Sciatic nerve (tissue), 2 donors: Measurements from ENCODE around the gene CLSTN2. TPM values are rescaled to one million over a fixed set of nuclear protein-coding genes. Genes with fewer than 3 reads are reported as not detected.

Experiments used
- ATAC-seq: fragments of 200-7000 bp; cut with Tn5 transposase; one replicate; pipeline ENCODE4 v1.9.1; 2020; ENCODE audit warnings: mild to moderate bottlenecking, moderate library complexity
- DNase-seq: peaks from one replicate; pipeline ENCODE4 v3.0.0-alpha.2; 2020; ENCODE audit warnings: low spot score
- intact Hi-C: fragments of 100-400 bp; cut with DNase I; formaldehyde crosslinking; loops from one replicate; pipeline ENCODE4 v1.14.2; 2022
- total RNA-seq: library from RNA; stranded (reverse); fragmentation: NEBNext Ultra II Directional; extraction: Animal tissue kit (Norgen Biotek cat#: 25700); gene quantifications from one replicate; pipeline ENCODE4 v1.2.1, GENCODE V29; 2021
- donor health status: DM: no; HTN: no; CAD: no.
- donor health status: DM: no; HTN: no; CAD: no.

Gene CLSTN2
- total RNA-seq, 1 donor from 2014 or later, result 5.1 TPM

DNA sequence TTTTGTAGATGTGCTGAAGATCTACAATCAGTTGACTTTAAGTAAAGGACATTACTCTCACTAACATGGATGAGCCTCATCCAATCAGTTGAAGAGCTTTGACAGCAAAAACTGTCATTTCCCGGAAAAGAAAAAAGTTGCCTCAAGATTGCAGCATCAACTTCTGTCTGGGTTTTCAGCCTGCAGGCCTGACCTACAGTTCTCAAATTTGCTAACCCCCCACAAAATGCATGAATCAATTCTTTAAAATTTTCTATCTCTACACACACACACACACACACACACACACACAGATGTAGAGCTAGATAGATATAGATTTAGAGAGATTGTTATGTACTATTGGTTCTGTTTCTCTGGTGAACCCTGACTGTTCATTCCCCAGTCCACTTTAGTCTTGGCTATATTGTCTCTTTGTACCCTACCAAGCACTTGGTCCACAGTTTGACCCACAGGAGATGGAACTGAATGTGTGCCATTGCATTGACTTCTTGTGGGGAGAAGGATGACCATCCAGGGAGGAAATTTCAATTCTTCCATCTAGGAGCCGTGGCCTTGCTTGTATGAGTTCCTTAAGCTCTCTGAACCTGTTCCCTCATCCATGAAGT lies 228.3 kb downstream of the CLSTN2 start:
- DNase-seq (no peak), ATAC-seq (no peak)
- intact Hi-C loops, result no loop called here

DNA sequence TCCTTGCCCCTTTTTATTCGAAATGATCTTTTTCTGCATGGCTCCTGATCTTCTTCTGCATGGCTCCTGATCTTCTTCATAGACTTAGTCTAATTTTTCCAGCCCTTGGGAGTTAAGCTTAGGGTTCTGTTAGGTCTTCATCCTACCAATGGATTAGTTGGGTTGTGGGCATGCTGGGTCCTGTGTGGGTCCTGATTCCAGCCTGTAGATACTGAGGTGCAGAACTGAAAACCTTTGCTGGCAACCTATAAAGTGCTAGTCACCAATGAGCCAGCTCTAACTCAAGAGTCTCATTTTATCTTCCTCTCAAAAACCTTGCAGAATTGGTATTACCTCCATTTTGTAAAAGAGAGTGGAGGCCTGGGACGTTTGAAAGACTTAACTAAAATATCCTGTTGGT lies 229.2 kb downstream of the CLSTN2 start:
- ATAC-seq, result no peak
- intact Hi-C loops, result no loop called here
- DNase-seq, result no peak

DNA sequence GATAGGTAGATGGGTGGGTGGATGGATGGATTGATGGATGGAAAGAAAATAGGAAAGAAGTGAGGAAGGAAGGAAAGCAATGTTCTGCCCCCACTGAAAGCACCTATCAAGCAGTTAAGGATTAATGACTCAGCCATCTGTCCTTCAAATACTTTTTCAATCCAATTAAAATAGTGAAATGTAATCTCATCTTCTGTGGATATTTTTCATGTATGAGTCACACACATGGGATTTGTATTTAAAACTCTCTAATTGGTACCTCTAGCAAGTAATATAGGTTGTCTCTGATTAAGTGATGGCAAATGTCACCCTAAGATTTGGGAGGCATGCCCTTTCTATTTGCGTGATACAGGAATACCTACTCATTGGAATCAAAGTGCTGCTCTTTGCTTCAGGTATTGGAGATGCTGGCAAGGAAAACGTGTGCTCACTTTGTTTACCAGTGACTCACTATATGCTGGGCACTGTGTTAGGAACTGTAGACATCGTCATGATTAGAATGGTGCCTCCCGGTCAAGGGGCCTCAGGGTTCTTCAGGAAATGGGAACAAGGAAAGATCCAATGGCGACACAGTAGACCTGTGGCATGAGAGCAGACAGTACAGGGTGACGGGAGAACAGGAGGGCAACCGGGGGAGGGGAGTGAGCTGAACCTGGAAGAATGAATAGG lies 230.1 kb downstream of the CLSTN2 start:
- intact Hi-C loops, result no loop called here
- ATAC-seq, result peak; percentile 22
- DNase-seq, result no peak

DNA sequence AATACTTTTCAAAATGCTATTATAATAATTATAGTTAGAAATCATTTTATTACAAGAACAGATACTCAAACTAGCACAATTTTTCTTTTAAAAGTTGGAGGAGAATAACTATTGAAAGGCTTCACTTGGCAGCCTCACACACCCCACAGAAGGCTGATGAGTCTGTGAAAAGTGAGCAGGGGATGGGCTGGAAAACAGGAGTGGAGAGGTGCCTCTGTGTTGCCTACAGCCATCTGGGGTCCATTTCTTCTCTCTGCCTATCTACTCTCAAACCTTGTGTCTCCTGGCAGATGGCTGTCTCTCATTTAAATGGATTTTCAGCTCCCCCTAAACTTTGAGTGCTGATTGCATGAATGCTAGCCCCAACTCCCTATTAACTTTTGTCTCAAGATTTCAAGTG lies 230.8 kb downstream of the CLSTN2 start:
- peak; percentile 68 for ATAC-seq
- no peak for DNase-seq
- intact Hi-C loops, result no loop called here

DNA sequence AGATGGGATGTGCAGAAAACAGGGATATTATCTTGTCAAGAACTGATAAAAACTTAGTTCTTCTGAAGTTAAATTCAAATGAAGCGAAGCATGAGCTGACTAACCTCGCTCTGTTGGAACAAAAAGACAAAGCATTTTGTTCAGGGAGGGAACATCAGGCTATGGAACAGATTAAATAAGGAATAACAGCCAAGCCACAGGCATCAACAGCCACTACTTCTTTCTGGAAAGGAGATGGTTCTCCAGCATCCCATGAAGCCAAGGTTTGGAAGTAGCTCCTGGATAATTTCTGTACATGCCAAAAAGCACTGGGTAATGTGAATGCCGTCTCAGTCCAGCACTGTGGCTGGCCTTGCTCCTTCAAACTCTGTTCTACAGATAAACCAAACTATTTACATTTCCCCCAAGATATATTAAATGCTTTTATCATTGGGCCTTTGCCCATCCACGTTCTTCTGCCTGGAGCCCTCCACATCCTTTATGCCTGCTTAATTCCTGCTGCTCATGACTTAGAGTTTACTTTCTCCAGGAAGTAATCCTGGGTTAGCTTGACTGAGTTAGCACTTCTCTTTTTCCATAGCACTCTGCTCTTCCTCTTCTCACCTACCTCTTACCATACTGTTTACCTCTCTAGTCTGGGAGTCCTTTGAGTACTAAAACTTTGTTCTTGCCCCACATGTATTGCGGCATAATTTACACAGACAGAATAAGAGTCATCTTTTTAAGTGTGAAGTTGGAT lies 232.0 kb downstream of the CLSTN2 start:
- peak; percentile 83 for ATAC-seq

DNA sequence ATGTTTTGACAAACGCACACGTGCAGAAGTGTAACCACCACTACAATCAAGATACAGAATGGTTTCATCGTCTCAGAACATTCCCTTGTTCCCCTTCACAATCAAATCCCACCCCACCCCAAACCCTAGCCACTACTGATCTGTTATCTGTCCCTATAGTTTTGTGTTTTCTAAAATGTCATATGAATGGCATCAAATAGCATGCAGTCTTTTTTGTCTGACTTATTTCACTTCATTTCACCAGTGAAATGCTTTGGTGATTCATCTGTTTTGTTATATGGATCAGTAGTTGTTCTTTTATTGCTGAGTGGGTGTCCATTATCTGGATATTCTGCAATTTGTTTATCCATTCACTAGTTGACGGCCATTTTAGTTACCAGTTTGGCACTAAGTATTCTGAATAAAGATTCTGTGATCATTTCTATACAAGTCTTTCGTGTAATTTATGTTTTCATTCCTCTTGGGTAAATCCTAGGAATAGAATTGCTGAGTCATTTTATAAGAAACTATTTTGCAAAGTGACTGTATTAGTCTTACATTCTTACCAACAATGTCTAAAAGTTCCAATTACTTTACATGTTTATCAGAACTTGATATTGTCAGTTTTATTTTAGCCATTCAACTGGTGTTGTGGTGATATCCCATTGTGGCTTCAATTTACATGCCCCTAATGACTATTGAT lies 232.8 kb downstream of the CLSTN2 start:
- intact Hi-C loops, result no loop called here
- DNase-seq (no peak), ATAC-seq (no peak)

More for the DNA sequence above, 232.0 kb downstream of the CLSTN2 start:
- intact Hi-C loops, result no loop called here
- DNase-seq, result no peak

DNA sequence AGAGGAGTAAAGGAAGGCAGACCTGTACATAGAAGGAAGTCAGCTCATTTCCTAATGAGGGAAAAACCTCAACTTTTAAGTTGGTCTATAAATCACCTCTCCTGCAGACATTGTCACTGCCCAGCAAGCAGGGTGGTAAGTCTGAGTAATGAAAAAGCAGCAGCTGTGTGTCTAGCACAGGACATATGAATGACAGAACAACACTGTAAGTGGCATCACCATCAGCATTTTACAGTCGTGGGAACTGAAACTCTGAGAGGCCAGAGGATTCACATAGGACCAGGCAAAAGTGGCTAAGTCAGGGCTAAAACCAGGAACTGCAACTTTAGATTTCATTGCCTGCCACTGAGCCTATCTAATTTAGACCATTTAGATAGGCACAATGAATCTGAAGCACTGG lies 235.6 kb downstream of the CLSTN2 start:
- intact Hi-C loops, result no loop called here
- no peak for DNase-seq
- ATAC-seq, result no peak

DNA sequence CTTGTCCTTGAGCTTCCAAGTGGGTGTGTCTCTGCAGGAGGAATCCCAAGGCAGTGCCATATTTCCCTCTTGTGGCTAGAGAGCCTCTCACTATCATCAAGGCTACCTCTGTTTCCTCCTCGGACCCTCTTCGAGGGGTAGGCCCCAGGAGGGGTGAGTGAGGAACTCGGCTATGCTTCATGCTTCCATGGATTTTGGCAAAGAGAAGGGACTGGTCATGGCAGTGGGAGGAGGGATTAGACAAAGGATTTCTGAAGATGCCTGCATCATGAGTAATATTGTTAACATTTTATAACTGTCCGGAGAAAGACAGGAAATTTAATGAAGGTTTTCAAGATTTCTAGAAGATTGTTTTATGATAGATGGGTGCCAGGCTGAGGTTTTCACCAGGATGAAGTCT lies 241.5 kb downstream of the CLSTN2 start:
- intact Hi-C loops, result no loop called here
- DNase-seq (no peak), ATAC-seq (no peak)

DNA sequence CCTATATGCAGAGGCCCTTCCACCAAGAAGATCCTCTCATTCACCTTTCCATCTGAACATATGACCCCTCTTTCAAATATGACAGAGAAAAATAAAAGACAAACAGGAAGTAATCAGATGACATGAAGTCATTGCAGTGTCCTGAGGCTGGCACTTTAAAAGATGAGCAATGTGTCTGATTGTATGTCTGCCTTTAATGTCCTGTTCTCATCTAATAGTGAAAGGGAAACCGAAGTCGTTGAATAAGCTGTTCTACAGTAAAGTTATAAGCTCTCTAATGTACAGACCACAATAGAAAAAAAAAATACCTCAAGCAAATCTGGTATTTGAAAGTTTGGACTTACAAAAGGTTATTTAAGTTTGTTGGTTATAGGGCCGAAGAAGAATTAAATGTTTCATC lies 243.0 kb downstream of the CLSTN2 start:
- DNase-seq (no peak), ATAC-seq (no peak)
- intact Hi-C loops, result no loop called here

DNA sequence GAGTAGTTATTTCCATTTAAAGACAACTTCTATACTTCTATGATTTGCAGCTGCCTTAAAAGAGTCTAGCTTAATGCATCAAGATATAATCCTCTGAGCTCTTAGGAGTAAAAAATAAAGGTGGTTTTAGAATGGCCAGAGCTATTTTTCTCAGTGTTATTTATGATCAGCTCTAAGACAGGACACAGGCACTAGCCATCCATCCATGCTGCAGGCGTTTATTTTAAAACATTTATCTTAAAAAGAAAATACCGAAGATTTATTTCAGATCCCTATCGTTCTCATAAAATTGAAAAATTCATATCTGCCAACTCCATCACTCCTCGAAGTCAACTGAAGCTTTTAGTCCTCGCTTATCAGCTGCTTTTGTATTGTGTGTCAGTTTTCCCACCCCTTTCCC lies 243.5 kb downstream of the CLSTN2 start:
- no peak for DNase-seq
- intact Hi-C loops, result no loop called here
- no peak for ATAC-seq

DNA sequence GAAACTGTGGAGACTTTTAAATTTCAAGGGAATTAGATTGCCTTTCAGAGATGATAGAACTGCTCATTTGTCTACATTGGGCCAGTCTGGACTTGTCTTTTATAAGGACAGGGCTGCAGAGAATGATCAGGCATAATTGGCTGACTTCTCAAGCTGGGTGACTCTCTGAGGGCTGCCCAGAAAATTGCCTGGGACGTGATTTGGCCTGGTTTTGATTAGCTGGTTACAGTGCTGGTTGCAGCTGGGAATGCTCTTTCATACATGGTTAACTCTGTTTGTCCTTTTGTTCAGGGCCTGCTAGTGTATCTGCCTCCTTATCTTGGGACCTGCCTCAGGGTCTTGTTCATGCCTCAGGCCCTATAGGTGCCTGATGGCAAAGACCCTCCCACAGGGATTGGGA lies 245.6 kb downstream of the CLSTN2 start:
- ATAC-seq (no peak), DNase-seq (no peak)
- intact Hi-C loops, result no loop called here

DNA sequence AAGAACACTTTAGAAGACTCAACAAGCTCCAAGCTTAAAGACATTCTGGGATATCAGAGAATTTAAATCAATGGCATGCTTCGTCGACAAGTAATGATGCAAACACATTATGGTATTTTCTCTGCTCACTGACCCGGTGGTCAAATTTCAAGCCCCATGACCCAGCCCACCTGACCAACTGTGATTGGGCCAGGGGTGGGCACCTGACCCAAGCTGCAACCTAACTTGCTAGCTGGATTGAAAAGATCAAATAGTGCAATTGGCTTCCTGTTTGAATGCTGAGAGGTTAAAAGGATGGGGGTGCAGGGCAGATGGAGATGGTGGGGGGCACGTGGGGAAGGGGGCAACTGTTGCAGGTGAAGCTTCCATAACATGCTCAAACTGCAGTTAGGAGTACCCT lies 250.4 kb downstream of the CLSTN2 start:
- DNase-seq (no peak), ATAC-seq (no peak)
- intact Hi-C loops, result no loop called here

DNA sequence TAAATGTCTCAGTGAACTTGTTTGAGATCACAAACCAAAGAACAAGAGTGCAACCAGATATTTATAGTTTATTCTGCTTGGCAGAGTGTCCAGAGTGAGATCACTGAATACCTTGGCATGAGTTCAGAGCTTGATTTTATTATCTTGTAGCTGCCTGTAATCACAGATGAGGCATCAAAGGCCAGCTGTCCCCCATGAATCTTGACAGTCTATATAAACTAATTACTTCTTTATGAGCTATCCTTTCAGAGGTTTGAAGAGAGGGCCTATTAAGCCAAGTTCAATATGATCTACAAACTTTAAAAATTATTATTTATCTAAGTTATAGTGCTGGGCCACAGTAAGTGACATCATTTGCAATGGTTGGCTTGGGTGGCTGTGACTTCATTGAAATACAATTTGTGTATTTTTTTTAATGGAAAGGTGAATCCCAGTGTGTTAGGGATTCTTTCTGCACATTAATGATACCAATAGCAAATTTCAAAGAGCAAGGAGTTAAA lies 251.5 kb downstream of the CLSTN2 start:
- intact Hi-C loops, result no loop called here
- DNase-seq (no peak), ATAC-seq (peak; percentile 90)

DNA sequence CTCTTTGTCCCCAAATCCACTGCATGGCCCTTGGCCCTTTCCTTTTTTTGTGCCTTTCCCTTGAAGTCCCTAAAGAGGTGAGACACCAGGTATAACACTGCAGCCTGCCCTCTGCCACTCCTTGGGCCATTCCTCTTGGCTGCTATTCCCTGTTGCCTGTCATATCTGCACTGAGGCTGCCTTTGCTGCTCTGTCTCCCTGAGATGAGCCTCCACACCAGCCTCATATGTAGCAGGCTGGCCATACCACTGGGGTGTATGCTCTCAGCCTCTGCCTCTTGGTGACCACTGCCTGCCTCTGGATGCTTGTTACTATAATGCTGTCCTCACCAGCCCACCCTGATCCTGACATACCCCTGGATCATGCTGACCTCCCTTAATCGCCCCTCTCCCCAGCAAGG lies 252.0 kb downstream of the CLSTN2 start:
- ATAC-seq (peak; percentile 43), DNase-seq (no peak)
- intact Hi-C loops, result no loop called here

DNA sequence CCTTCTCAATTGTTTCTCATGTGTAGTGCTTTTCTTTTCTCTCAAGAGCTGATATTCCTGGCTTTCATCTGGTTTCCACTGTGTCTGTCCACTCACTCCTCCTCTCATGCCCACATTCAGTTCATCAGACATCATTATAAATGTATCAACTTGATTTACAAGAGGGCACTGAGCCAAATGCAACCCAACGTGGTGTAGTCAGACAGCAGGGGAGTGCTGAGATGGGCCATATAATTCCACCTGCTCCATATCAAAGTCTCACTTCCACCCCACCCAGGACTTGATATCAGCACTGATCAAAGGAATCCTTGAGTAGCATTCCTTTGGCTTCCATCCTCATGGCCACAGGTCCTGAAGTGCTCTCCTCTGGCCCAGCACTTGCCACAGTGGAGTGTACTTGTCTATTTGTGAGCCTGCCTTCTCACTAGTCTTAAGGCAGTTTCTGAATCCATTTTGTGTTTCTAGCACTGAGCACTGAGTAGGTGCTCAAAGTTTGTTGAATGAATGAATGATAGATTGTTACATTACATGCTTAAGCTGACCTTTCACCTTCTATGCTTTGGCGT lies 252.8 kb downstream of the CLSTN2 start:
- intact Hi-C loops, result no loop called here
- ATAC-seq (no peak), DNase-seq (no peak)

DNA sequence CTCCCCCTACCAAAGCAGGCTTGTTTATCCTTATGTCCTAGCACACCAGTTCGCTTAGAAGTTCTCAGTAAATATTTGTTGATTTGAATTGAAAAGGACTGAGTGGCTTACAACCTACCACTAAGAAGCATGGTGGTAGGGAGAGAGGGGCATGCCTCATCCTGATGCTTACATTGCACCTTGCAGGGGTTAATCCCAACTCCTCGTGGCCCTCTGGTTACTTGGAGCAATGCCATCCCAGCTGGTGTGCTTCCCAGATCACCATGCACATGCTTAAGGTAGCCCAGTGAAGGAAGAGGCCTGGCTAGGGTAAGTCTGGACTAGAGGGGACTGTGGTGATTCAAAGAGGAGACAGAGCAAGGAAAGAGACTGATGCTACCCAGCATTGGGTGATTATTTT lies 253.3 kb downstream of the CLSTN2 start:
- intact Hi-C loops, result no loop called here
- ATAC-seq, result no peak
- no peak for DNase-seq

DNA sequence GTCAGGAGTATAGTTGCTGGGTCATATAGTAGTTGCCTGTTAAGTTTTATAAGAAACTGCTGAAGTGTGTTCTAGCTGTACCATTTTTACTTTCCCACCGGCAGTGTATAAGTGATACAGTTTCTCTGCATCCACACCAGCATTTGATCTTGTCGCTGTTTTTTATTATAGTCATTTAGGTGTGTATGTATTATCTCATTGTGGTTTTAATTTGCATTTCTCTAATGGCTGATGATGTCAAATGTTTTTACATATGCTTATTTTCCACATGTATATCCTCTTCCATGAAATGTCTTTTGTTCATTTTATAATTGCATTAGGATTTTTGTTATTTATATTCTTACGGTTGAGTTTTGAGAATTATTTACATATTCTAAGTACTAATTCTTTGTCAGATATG lies 254.3 kb downstream of the CLSTN2 start:
- intact Hi-C loops, result no loop called here
- ATAC-seq (no peak), DNase-seq (no peak)

DNA sequence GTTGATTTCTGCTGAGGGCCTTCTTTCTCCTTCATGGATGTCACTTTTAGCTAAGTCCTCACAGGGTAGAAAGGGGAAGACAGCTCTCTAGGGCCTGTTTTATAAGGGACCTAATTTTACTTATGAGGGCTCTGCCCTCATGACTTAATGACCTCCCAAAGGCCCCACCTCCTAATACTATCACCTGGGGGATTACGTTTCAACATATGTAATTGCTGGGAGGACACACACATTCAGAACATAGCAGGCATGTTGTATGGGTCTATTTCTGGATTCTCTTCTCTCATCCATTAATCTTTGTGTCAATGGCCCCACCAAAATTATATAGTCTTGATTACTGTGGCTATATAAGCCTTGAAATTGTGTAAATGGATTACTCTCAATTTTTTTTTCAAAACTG lies 255.0 kb downstream of the CLSTN2 start:
- intact Hi-C loops, result no loop called here
- DNase-seq (no peak), ATAC-seq (no peak)

DNA sequence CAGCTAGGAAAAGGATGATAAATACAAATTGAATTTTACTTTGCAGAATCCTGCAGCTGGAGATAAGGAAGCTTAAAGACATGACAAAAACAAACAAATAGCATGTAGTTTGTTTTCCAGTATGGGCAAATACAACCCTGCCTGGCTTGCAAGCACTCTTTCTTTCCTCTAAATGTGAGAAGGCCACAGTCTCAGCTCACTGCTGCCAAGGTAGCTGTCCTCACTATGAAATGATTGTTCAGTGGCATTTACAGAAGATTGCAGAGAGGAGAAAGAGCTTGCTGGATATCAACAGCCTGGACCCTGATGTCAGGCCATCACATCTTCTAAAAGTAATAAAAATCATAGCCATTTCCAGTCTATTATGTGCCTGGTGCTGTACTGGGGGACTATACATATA lies 262.0 kb downstream of the CLSTN2 start:
- ATAC-seq (no peak), DNase-seq (no peak)
- intact Hi-C loops, result no loop called here

DNA sequence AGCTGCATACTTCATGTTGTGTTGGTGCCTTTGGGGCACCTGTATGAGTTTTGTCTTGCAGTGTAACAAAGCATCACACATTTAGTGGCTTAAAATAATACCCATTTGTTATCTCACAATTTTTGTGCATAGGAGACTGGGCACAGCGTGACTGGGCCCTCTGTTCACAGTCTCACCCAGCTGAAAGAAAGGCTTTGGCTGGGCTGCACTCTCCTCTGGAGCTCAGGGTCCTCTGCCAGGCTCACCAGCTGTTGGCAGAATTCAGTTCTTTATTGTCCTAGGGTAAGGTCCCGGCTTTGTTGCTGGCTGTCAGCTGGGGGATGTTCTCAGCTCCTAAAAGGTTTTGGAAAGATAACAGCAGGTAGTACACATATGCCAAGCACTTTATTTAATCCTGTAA lies 263.3 kb downstream of the CLSTN2 start:
- intact Hi-C loops, result no loop called here
- no peak for DNase-seq
- ATAC-seq, result no peak
